Measurements from ENCODE around the gene KRTAP5-9.
"Not testable (repeated sequence)": the region's sequence is repeated elsewhere in the genome, so short reads cannot be mapped to it uniquely, and the experiment has no call there.

The KRTAP5-9 gene

DNA sequence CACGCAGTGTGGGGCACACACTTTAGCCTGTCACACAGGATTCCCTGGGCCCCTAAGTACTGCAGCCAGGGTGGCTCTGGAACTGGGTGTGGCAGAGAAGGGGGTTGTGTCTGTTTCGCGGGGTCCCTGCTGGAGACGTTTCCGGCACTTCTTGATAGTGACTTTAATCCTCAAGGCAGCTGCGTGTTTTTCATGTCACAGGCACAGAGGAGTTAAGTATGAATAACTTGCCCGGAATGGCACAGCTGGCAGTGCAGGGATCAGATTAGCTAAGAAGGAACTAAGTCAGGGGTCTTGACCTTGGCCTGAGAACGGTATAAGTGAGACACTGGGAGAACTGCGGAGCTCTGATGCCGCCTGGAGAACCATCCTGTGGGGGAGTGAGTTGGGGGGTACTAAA lies 28.7 kb upstream of the KRTAP5-9 start:
- TF ChIP-seq, protein P1, sequence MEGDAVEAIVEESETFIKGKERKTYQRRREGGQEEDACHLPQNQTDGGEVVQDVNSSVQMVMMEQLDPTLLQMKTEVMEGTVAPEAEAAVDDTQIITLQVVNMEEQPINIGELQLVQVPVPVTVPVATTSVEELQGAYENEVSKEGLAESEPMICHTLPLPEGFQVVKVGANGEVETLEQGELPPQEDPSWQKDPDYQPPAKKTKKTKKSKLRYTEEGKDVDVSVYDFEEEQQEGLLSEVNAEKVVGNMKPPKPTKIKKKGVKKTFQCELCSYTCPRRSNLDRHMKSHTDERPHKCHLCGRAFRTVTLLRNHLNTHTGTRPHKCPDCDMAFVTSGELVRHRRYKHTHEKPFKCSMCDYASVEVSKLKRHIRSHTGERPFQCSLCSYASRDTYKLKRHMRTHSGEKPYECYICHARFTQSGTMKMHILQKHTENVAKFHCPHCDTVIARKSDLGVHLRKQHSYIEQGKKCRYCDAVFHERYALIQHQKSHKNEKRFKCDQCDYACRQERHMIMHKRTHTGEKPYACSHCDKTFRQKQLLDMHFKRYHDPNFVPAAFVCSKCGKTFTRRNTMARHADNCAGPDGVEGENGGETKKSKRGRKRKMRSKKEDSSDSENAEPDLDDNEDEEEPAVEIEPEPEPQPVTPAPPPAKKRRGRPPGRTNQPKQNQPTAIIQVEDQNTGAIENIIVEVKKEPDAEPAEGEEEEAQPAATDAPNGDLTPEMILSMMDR (IDR thresholded peaks at IDR 0.05; ENCODE audit: control insufficient read depth, insufficient read depth, low read depth, low read length, missing control alignments) = no peak
- H3K4me3 ChIP-seq (ENCODE audit: control insufficient read depth, low read depth, low read length) = no peak overlapping the region

DNA sequence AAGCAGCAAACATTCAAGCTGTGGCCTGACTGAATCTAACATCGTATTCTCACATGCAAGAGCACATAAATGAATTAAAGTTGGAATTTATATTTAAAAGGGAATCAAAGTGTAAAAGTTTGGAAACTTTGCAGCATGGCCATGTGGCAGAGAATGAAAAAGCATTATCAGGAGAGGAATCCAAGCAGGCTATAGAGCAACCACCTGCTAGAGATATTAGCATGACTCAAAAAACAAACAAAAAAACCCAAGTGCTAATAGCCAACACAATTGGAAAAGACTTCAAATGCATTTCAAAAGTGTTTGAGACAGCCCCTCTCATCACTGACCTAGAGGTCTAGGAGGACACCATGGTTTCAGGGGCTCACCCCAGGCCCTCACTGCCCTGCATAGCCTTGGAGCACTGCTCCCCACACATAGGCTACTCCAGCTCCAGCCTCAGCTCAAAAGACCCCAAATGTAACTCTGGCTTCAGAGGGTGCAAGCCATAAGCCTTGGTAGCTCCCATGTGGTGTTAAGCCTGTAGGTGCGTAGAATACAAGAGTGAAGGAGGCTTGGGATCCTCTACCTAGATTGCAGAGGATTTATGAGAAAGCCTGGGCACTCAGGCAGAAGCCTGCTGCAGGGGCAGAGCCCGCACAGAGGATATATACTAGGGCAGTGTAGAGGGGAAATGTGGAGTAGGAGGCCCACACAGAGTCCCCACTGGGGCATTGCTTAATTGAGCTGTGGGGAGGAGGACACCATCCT lies 22.9 kb upstream of the KRTAP5-9 start:
- DNase-seq (ENCODE audit: low read depth) = no peak
- TF ChIP-seq, protein P1 (IDR thresholded peaks at IDR 0.05; ENCODE audit: control insufficient read depth, insufficient read depth, low read depth, low read length, missing control alignments) = no peak
- H3K4me3 ChIP-seq (ENCODE audit: control insufficient read depth, low read depth, low read length) = no peak overlapping the region

More for the DNA sequence above, 28.7 kb upstream of the KRTAP5-9 start:
- DNase-seq (ENCODE audit: low read depth) = no peak

DNA sequence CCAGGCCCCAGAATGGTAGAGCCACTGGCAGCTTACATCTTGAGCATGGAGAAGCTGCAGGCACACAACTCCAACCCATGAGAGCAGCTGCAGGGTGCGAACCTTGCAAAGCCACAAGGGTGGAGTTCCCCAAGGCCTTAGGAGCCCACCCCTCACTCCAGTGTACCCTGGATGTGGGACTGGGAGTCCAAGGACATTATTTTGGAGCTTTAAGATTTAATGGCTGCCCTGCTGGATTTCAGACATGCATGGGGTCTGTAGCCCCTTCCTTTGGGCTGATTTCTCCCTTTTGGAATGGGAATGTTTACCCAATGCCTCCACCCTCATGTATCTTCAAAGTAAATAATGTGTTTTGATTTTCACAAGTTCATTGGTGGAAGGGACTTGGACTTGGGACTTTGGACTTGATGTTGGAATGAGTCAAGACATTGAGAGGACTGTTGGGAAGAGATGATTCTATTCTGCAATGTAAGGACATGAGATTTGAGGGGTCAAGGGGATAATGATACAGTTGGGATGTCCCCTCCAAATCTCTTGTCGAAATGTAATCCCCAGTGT lies 22.2 kb upstream of the KRTAP5-9 start:
- TF ChIP-seq, protein P1 (IDR thresholded peaks at IDR 0.05; ENCODE audit: control insufficient read depth, insufficient read depth, low read depth, low read length, missing control alignments) = no peak
- DNase-seq (ENCODE audit: low read depth) = no peak
- H3K4me3 ChIP-seq (ENCODE audit: control insufficient read depth, low read depth, low read length) = no peak overlapping the region

DNA sequence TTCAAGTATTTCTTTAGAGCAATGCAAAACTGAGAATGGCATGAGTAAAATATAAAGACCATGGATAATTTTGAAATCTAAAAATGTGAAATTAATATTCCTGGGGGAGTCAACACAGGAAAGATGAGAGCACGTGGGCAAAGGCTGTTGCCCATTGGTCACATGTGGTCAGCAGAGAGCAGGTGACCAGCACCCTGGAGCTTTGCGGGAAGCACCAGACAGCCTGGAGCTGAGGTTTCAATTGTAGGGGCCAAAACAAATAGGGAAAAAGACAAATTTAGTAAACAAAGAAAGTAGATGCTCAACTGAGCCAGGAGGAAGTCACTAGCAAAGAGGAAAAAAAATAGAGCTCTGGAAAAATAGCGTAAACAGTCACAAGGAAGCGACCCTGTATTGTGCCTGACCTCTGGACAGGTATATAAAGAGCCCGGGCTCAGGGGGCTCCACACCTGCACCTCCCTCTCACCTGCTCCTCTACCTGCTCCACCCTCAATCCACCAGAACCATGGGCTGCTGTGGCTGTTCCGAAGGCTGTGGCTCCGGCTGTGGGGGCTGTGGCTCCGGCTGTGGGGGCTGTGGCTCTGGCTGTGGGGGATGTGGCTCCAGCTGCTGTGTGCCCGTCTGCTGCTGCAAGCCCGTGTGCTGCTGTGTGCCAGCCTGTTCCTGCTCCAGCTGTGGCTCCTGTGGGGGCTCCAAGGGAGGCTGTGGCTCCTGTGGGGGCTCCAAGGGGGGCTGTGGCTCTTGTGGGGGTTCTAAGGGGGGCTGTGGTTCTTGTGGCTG lies 21.2 kb upstream of the KRTAP5-9 start, which contains the start of gene KRTAP5-7:
TSS of gene KRTAP5-7 (plus strand) at position 472 of the 780 bp plus-strand sequence. CDS start at position 506, 34 bp downstream.
- H3K4me3 ChIP-seq (ENCODE audit: control insufficient read depth, low read depth, low read length); DNase-seq (ENCODE audit: low read depth): not testable (repeated sequence)

DNA sequence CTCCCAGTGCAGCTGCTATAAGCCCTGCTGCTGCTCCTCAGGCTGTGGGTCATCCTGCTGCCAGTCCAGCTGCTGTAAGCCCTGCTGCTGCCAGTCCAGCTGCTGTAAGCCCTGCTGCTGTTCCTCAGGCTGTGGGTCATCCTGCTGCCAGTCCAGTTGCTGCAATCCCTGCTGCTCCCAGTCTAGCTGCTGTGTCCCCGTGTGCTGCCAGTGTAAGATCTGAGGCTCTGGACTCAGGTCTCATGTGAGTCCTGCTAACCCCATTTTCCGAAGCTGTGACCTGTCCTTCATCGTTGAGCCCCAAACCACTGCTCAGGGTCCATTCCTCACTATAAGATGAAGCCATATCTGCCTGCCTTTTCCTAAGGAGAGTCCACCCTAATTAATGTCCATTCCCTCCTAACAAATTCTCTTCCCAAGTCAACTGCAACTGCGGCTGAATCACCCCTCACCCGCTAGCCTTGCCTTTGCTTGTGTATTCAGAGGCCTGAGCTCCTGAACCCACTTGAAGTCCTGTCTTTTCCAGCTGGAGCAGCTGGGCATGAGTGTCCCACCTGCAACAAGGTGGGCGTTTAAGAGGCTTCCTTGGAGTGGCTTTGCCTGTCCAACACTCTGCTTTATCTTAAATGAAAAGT lies 20.5 kb upstream of the KRTAP5-9 start:
- TF ChIP-seq, protein P1 (IDR thresholded peaks at IDR 0.05; ENCODE audit: control insufficient read depth, insufficient read depth, low read depth, low read length, missing control alignments) = no peak
- no peak for DNase-seq (ENCODE audit: low read depth)
- no peak overlapping the region for H3K4me3 ChIP-seq (ENCODE audit: control insufficient read depth, low read depth, low read length)

DNA sequence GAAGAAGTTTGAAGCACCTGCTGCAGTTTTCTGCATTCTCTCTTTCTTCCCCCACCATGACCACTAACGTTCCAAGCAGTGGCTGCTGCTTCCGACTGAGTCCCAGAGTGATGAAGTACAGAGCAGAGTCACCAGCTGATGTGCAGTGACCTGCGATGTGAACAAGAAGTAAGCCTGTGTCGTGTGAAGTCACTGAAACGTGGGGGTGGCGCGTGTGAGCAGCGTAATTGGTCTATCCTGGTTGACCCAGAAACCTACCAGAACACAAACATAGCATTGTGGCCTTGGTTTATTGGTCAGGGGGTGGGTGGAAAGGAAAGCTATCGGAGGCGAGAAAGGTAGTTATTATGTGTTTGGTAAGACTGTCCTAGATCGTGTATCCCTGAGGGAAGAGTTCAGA lies 17.6 kb upstream of the KRTAP5-9 start:
- no peak overlapping the region for H3K4me3 ChIP-seq (ENCODE audit: control insufficient read depth, low read depth, low read length)
- no peak for DNase-seq (ENCODE audit: low read depth)
- TF ChIP-seq, protein P1 (IDR thresholded peaks at IDR 0.05; ENCODE audit: control insufficient read depth, insufficient read depth, low read depth, low read length, missing control alignments) = no peak
